ENCODE data around the gene PSORS1C2. TPM values are rescaled to one million over a fixed set of nuclear protein-coding genes. Genes with fewer than 3 reads are reported as not detected.
A peak's percentile ranks its signal among the peaks of the same experiment; 100 is the strongest.

The PSORS1C2 gene
- total RNA-seq, 1 experiment from 2014 or later, result 0.33 TPM

GRCh38 chr6:31142361-31142761 lies 3.5 kb upstream of the PSORS1C2 start:
- peak overlapping the region in 1 of 3 experiments; percentile 1; a peak in 3 of 7 replicates for H3K27ac Mint-ChIP-seq
- H3K79me2 ChIP-seq (ENCODE audit: insufficient read depth, low read length), result no peaks in the 10 kb centered on the region
- no peaks in the 10 kb centered on the region; a peak in 1 of 5 replicates for H3K9me3 Mint-ChIP-seq
- H3K23me2 ChIP-seq (ENCODE audit: insufficient read length, low read depth, low read length, poor library complexity, severe bottlenecking), result no peaks in the 10 kb centered on the region
- H3K79me1 ChIP-seq (ENCODE audit: insufficient read depth, low read depth, low read length, poor library complexity, severe bottlenecking), result no peaks in the 10 kb centered on the region
- H3K27me3 Mint-ChIP-seq (ENCODE audit: low read depth), result no peaks in the 10 kb centered on the region; the same call in 1 of the 2 replicates
- no peak overlapping the region for H2BK20ac ChIP-seq (ENCODE audit: low read depth, low read length, poor library complexity, severe bottlenecking)
- H3K4me3 Mint-ChIP-seq, result peak overlapping the region in 1 of 2 experiments; percentile 22; a peak in 1 of 5 replicates
- H3T11ph ChIP-seq (ENCODE audit: low read length), result no peak overlapping the region
- no peak overlapping the region for H4K8ac ChIP-seq (replicated peaks; ENCODE audit: insufficient read length, low read depth, low read length)
- no peak for DNase-seq
- no peaks in the 10 kb centered on the region for H3K9me3 ChIP-seq (ENCODE audit: control insufficient read depth, low read depth, low read length)
- no CpG with 5 or more reads among the region's 2 CpGs for WGBS (ENCODE audit: extremely low coverage, insufficient read length, low lambda C conversion rate)
- no peak overlapping the region for H2BK5ac ChIP-seq (ENCODE audit: insufficient read length, low read length)
- TF ChIP-seq, protein P1, sequence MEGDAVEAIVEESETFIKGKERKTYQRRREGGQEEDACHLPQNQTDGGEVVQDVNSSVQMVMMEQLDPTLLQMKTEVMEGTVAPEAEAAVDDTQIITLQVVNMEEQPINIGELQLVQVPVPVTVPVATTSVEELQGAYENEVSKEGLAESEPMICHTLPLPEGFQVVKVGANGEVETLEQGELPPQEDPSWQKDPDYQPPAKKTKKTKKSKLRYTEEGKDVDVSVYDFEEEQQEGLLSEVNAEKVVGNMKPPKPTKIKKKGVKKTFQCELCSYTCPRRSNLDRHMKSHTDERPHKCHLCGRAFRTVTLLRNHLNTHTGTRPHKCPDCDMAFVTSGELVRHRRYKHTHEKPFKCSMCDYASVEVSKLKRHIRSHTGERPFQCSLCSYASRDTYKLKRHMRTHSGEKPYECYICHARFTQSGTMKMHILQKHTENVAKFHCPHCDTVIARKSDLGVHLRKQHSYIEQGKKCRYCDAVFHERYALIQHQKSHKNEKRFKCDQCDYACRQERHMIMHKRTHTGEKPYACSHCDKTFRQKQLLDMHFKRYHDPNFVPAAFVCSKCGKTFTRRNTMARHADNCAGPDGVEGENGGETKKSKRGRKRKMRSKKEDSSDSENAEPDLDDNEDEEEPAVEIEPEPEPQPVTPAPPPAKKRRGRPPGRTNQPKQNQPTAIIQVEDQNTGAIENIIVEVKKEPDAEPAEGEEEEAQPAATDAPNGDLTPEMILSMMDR (conservative IDR thresholded peaks at IDR 0.05), result no peak
- no peak overlapping the region for H3K4me2 ChIP-seq (ENCODE audit: insufficient read depth, insufficient read length, low read length)
- H2BK120ac ChIP-seq (ENCODE audit: low read depth, low read length, poor library complexity, severe bottlenecking), result no peak overlapping the region
- no peak overlapping the region for H2BK12ac ChIP-seq (ENCODE audit: insufficient read length, low read depth, low read length)
- H3K4me1 Mint-ChIP-seq, result peaks cover 43 to 49% of the 10 kb centered on the region in 2 experiments
- H4K20me1 ChIP-seq (ENCODE audit: control insufficient read depth, insufficient read depth, insufficient read length), result no peaks in the 10 kb centered on the region
- peaks cover 7% of the 10 kb centered on the region; the same call in 1 of the 2 replicates for H3K4me1 ChIP-seq (ENCODE audit: insufficient read depth, low read length)
- H4K5ac ChIP-seq (ENCODE audit: insufficient read length, low read depth, low read length), result no peak overlapping the region
- no peak overlapping the region for H3K56ac ChIP-seq (ENCODE audit: insufficient read length, low read depth, low read length)
- no peak overlapping the region for H3K4ac ChIP-seq (ENCODE audit: low read depth, low read length)
- no peak overlapping the region for H2AK5ac ChIP-seq (ENCODE audit: insufficient read length, low read length)
- H3K36me3 Mint-ChIP-seq (ENCODE audit: insufficient read depth in 1 of 3, low read depth in 3 of 3), result peaks cover 23 to 49% (median 43%) of the 10 kb centered on the region in 3 experiments
- no peak overlapping the region for H3K14ac ChIP-seq (ENCODE audit: insufficient read depth, low read length)
- H3K27ac ChIP-seq (ENCODE audit: insufficient read length, low read depth, low read length), result no peak overlapping the region
- H4K91ac ChIP-seq (ENCODE audit: insufficient read length, low read depth, low read length), result no peak overlapping the region
- no peak overlapping the region for H3K23ac ChIP-seq (ENCODE audit: insufficient read length, low read depth, low read length)
- no peak overlapping the region for H3K9ac ChIP-seq (ENCODE audit: extremely low read depth, insufficient read length, low read length)
- H2AFZ ChIP-seq (ENCODE audit: low read length), result no peak overlapping the region
- no peak overlapping the region for H2BK15ac ChIP-seq (ENCODE audit: low read depth, low read length)
- no peak overlapping the region for H3K18ac ChIP-seq (ENCODE audit: insufficient read length, low read depth, low read length)
- no peaks in the 10 kb centered on the region for H3K27me3 ChIP-seq (ENCODE audit: insufficient read depth, low read length)
